ENCODE measurements around the gene EXOC7.

Gene EXOC7

GRCh38 chr17:76103274-76104139 lies at the start of gene EXOC7:
Gene EXOC7, minus strand, starts transcription at chr17:76103787. Its CDS starts 95 bp downstream, at chr17:76103692.
- DNase-seq (ENCODE audit: low read depth): peak; percentile 84

- DNase-seq (ENCODE audit: low read depth): no peak
Measured at GRCh38 chr17:76153202-76153601, 49.6 kb upstream of the EXOC7 start.

- no peak for DNase-seq (ENCODE audit: low read depth)
Measured at GRCh38 chr17:76152591-76152990, 49.0 kb upstream of the EXOC7 start.

GRCh38 chr17:76151896-76152454 lies 48.4 kb upstream of the EXOC7 start:
- no peak for DNase-seq (ENCODE audit: low read depth)

- DNase-seq (ENCODE audit: low read depth): no peak
Measured at GRCh38 chr17:76150712-76151622, 47.4 kb upstream of the EXOC7 start.

GRCh38 chr17:76149214-76149613 lies 45.6 kb upstream of the EXOC7 start:
- no peak for DNase-seq (ENCODE audit: low read depth)

- no peak for DNase-seq (ENCODE audit: low read depth)
Measured at GRCh38 chr17:76148015-76148326, 44.4 kb upstream of the EXOC7 start.

GRCh38 chr17:76147211-76148014 lies 43.8 kb upstream of the EXOC7 start:
- no peak for DNase-seq (ENCODE audit: low read depth)

- DNase-seq (ENCODE audit: low read depth): no peak
Measured at GRCh38 chr17:76146053-76146851, 42.7 kb upstream of the EXOC7 start.

- DNase-seq (ENCODE audit: low read depth): no peak
Measured at GRCh38 chr17:76145231-76146052, 41.9 kb upstream of the EXOC7 start.

- no peak for DNase-seq (ENCODE audit: low read depth)
Measured at GRCh38 chr17:76142585-76143041, 39.0 kb upstream of the EXOC7 start.

- no peak for DNase-seq (ENCODE audit: low read depth)
Measured at GRCh38 chr17:76142039-76142584, 38.5 kb upstream of the EXOC7 start.

GRCh38 chr17:76141212-76142038 lies 37.8 kb upstream of the EXOC7 start, which contains the start of gene FOXJ1:
Gene FOXJ1, minus strand, starts transcription at chr17:76141245. Its CDS starts 850 bp downstream, at chr17:76140395.
- DNase-seq (ENCODE audit: low read depth): peak; percentile 74

GRCh38 chr17:76140661-76141211 lies 37.1 kb upstream of the EXOC7 start:
- no peak for DNase-seq (ENCODE audit: low read depth)

- DNase-seq (ENCODE audit: low read depth): no peak
Measured at GRCh38 chr17:76139801-76140660, 36.4 kb upstream of the EXOC7 start.

- no peak for DNase-seq (ENCODE audit: low read depth)
Measured at GRCh38 chr17:76138896-76139752, 35.5 kb upstream of the EXOC7 start.

Data from fibroblast of gingiva (primary cell).